GM12892 (cell line): ENCODE data around the gene VEGFB.

Experiments
- POLR2A ChIP-seq: IDR thresholded peaks from 2 replicates; pipeline ENCODE4 v1.6.1; 2011; ENCODE audit warnings: low read depth, low read length, control low read depth
- POLR2AphosphoS5 ChIP-seq: IDR thresholded peaks from 2 replicates; pipeline ENCODE4 v1.6.1; 2011; ENCODE audit warnings: low read depth, low read length, control low read depth
- TAF1 ChIP-seq: IDR thresholded peaks from 2 replicates; pipeline ENCODE4 v1.6.1; 2011; ENCODE audit warnings: low read depth, mild to moderate bottlenecking, control low read depth, low read length, borderline replicate concordance

DNA sequence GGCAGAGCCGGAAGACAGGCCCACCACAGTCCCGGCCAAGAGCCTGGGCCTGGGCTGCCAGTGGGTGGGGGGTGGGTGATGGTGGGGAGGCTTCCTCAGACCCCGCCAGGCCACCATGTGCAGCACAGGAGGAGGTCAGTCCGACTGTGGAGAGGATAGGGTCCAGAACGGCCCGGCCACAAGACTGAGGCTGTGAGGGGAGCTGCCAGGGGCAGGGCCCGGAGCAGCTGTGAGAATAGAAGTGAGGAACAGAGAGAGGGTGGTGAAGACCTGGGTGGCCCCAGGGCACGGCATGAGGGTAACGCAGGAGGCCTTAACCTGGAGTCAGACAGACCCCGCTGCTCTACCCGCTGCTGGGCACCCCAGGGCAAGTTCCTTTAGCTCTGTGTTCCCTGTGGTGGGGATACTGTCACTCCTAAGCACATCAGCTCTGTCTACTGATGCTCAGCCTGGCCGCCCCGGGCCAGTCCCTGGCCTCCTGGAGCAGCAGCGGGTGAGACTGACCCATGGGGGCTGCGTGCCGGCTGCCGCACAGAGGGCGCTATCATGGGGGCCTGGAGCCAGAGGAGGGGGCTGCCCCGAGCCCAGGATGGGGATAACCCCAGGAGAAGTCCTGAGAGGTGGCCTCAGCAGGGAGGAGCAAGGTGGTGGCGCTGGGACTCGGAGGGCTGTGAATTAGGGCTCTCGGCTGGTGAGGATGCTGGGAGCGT is 26.1 kb upstream of the VEGFB start:
- TF ChIP-seq POLR2AphosphoS5: no peak
- TF ChIP-seq POLR2A: no peak
- no peak for TF ChIP-seq TAF1
